Activated CD4-positive, alpha-beta T cell treated with anti-CD3 and anti-CD28 coated beads for 24 hours (primary cell): ENCODE data around the gene SLC6A2.
A peak's percentile ranks its signal among the peaks of the same experiment; 100 is the strongest.
"Not testable (repeated sequence)": the region's sequence is repeated elsewhere in the genome, so short reads cannot be mapped to it uniquely, and the experiment has no call there.

Experiments
- DNase-seq, 2 donors: peaks; one replicate each; pipeline ENCODE4 v3.0.0-alpha.2; 2020; ENCODE audit warnings: low read depth in 2 of 2

SLC6A2 gene

GRCh38 chr16:55710466-55710865 lies 54.7 kb downstream of the SLC6A2 start:
- DNase-seq, result no peak

- DNase-seq, result peak; percentile 52 to 54
Measured at GRCh38 chr16:55711959-55712876, 56.4 kb downstream of the SLC6A2 start.

GRCh38 chr16:55713103-55713502 lies 57.3 kb downstream of the SLC6A2 start:
- DNase-seq, result no peak

- no peak for DNase-seq
Measured at GRCh38 chr16:55717326-55717725, 61.5 kb downstream of the SLC6A2 start.

GRCh38 chr16:55725055-55725777 lies 69.4 kb downstream of the SLC6A2 start:
- no peak for DNase-seq

GRCh38 chr16:55728797-55729196 lies 73.0 kb downstream of the SLC6A2 start:
- no peak for DNase-seq

- no peak for DNase-seq
Measured at GRCh38 chr16:55730115-55730514, 74.3 kb downstream of the SLC6A2 start.

- DNase-seq, result no peak
Measured at GRCh38 chr16:55732496-55732895, 76.7 kb downstream of the SLC6A2 start.

GRCh38 chr16:55734665-55735064 lies 78.9 kb downstream of the SLC6A2 start:
- DNase-seq, result no peak

GRCh38 chr16:55735120-55735781 lies 79.5 kb downstream of the SLC6A2 start:
- DNase-seq, result no peak

- DNase-seq, result no peak
Measured at GRCh38 chr16:55736671-55737070, 80.9 kb downstream of the SLC6A2 start.

- no peak for DNase-seq
Measured at GRCh38 chr16:55737318-55737717, 81.5 kb downstream of the SLC6A2 start.

GRCh38 chr16:55737966-55738365 lies 82.2 kb downstream of the SLC6A2 start:
- DNase-seq, result no peak

- DNase-seq, result no peak
Measured at GRCh38 chr16:55746081-55746480, 90.3 kb downstream of the SLC6A2 start.

GRCh38 chr16:55747785-55748184 lies 92.0 kb downstream of the SLC6A2 start:
- no peak for DNase-seq

- not testable (repeated sequence) for DNase-seq
Measured at GRCh38 chr16:55752465-55753144, 96.8 kb downstream of the SLC6A2 start.

GRCh38 chr16:55753145-55753631 lies 97.4 kb downstream of the SLC6A2 start:
- DNase-seq, result not testable (repeated sequence)
